ENCODE measurements around the gene EDN2.

Gene EDN2

GRCh38 chr1:41516168-41517061 lies 31.9 kb upstream of the EDN2 start:
- DNase-seq: peak; percentile 88

DNA sequence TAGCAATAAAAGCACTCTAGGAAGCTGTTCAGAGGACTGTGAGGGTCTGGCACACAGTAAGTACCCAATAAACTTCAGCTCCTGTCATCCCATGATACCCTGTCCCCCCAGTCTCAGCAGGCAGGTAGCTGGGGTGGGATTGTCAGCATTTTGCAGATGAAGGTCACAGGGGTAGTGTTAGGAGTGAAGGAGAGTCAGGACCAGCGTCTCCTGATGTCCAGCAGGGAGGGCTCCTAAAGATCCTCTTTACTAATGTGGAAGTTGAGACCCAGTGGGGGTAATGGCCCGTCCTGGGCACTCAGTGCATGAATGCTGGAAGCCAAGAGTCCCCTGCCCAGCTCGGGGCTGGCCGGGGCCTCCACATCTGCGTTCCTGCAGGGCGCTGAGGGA lies 31.3 kb upstream of the EDN2 start:
- no peak for DNase-seq

DNA sequence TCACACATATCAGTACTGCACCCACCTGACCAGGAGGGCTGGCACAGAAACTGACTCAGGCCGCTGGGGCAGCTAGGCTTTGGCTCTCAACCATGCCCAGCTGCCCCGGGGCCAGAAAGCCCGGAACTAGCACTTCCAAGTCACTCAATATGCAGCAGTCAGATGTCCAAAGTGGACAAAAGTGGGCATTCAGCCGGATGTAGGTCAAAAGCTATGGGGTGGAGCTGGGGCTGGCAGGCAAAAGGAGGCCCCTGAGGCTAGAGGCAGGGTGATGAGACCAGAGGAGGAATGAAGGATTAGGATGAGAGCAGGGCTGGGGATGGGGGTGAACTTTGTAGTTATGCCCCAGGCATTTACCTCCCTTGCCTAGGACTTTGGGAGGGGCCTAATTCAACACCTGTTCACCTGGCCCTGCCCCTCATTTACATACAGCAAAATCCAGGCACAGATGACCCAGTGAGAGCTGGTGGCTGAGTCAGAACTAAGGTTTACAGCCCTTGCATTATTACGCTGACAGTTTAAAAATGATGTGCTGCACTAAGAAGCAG lies 30.7 kb upstream of the EDN2 start:
- no peak for DNase-seq

GRCh38 chr1:41514381-41514780 lies 29.9 kb upstream of the EDN2 start:
- no peak for DNase-seq

DNA sequence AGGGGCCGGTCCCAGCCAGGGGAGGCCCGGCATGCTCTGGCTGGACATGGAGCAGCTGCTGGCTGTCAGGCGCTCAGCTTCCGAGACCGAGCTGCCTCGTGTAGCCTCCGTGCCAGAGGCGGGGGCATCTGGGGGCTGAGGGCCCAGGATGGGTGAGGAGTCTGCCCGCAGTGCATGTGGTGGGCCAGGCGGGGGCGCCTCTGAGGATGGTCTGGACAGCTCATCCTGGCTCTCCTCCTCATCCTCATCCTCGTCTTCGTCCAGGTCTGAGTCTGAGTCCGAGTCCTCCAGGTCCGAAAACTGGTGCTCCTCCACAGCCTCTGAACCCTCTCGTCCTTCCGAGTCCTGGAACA lies 28.9 kb upstream of the EDN2 start:
- DNase-seq: peak; percentile 73

DNA sequence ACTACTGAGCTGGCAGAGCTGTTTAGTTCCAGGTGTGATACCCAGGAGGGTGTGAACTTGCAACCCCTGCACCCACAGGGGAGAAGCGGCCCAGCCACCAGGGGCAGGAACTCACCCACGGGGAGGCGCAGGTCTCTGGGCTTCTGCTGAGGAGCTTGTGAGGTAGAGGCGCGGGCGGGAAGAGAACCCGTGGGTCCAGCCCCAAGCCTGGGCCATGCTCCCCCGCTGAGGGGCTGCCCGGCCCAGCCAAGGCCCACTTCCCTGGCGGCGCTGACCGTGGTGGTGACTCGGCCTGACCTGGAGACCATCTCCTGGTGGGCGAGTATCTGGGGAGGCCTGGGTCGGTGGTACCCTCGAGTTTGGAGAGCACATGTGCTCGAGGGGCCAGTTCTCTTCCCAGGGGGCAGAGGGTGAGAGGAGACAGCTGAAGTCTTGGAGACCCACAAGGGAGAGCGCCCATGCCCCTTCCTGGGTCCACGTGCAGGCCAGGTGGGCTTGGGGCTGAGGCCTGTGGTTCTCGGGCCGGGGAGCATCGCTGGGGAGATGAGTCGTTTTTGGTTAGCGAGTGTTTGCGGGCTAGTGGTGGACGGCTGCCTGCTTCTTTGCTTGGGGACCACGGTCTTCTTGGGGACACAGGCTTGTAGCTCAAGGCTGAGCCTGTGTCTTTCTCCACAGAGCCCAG lies 28.4 kb upstream of the EDN2 start:
- no peak for DNase-seq

- no peak for DNase-seq
These were observed 26.7 kb upstream of the EDN2 start for GRCh38 chr1:41511239-41511540.

GRCh38 chr1:41510531-41511238 lies 26.2 kb upstream of the EDN2 start:
- DNase-seq: no peak

- no peak for DNase-seq
These were observed 24.8 kb upstream of the EDN2 start for GRCh38 chr1:41509270-41509671.

DNA sequence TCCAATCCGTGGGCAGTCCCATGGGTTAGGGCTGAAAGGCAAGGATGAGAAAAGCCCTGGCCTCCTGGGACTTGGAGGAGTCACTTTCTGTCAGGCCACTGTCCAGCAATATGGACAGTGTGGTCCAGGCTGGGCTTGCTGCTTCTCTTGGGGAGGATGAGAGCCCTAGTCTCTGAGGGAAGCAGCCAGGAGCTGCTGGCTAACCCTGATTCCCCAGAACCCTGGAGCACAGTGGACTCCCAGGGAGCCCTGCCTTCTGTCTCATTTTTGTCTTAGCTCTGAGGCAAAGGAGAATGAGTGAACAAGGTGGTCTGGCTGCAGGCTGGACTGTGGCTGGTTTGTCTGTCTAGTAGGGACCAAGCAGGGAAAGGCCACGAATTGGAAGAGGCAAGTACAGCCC lies 23.8 kb upstream of the EDN2 start:
- no peak for DNase-seq

DNA sequence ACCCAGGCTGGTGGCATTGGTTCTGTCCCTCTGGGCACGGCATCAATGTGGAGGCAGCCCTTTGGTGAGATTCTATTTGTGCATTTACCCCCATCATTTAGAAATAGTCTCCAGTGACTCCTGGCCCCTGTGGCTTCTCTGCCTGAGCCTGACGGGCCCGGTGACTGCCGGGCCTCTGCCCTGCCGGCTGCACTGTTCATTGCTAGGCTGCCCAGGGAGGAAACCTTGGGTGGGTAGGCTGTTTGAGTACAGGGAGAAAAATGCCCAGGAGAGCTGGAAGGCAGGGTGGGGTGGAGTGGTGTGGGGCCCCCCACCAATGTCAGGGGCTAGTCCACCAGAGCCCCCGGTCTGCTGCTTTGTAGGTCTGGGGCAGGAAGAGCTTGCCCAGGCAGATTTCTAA lies 23.4 kb upstream of the EDN2 start:
- DNase-seq: no peak

- no peak for DNase-seq
These were observed 22.7 kb upstream of the EDN2 start for GRCh38 chr1:41507110-41507720.

- DNase-seq: no peak
These were observed 19.9 kb upstream of the EDN2 start for GRCh38 chr1:41504114-41505035.

GRCh38 chr1:41503538-41504113 lies 19.1 kb upstream of the EDN2 start:
- DNase-seq: no peak

DNA sequence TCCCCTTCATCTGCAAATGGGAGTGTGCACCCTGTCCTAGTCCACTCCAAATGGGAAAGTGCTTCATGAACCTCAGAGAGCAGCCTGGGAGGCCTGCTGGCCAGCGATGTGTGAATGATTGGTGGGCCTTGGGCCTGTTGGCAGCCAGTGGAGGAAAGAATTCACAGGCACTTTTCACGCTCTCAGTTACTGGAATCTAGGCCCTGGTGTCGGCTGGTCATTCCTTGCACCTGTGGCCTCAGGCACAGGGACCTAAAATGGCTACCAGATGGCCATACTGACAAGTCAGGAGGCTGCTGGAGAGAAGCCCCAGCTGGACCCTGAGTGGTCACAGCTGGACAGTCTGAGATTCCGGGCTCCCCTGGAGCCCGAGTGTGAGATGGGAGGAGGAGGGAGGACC lies 18.4 kb upstream of the EDN2 start:
- DNase-seq: no peak

DNA sequence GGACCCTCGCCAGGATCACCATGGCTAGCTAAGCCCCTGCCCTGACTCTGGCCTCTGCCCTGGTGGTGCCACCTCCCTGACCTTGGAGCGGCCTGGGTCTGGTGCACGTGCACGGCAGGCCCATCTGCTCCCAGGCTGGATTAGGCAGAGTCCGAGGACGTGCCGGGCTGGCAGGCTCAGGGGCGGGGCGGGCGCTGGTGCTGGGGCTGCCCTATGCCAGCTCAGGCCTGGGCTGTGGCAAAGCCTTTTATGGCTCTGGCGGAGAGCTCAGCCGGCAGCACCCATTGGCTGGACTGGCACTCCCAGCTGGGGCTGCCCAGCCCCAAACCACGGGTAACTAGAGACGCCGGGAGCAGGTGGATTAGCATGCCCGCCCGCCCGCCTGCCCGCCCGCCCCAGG lies 17.1 kb upstream of the EDN2 start:
- no peak for DNase-seq

DNA sequence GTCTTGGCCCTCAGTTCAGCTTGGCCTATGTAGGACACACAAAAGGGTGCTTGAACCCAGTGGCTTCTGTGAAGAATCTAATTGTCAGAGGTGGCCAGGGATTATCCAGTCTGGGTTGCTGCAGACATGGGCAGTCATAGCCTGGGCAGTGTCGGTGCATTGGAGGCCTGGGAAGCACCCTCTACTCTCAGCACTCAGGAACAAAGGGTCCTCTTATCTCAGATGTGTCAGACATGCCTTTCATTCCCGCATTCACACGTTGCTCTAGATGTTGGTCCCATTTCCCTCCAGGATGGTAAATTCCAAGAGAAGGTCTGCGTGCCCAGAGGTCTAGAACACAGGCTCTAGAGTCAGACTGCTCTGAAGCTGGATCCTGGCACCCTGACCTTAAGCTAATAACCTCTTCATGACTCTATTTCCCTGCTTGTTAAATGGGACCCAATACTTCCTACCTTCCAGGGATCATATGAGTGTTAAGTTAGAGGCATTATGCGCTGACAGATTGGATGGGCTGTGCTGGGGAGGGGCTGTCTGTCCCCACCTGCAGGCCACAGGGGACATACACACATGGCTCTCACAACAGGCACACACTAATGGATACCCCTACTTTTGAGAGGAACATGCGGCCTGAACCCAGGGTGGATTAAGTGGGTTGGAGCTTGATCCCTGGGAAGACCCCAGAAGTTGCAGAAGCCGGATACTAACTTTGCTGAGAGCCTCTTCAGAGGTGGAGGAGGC lies 16.5 kb upstream of the EDN2 start:
- DNase-seq: no peak

DNA sequence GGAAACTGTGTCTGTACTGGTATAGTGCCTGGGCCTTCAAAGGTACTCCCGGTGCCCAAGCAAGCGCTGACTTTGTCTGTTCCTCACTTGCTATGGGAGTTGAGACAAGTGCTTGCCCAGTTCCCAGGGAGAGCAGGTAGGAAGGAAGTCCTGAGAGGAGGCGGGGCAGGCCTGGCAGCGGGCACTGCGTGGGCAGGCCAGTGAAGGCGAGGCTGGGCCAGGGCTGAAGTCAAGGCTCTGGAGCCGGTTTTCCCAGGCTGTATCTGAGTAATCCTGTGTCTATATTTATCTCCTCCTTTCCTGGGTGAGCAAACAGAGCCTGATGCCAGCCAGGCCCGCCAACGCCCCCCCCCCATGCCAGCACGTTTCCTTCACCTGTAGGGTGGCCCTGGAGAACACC lies 15.9 kb upstream of the EDN2 start:
- no peak for DNase-seq

GRCh38 chr1:41499591-41499990 lies 15.1 kb upstream of the EDN2 start:
- no peak for DNase-seq

- DNase-seq: no peak
These were observed 14.3 kb upstream of the EDN2 start for GRCh38 chr1:41498804-41499203.

DNA sequence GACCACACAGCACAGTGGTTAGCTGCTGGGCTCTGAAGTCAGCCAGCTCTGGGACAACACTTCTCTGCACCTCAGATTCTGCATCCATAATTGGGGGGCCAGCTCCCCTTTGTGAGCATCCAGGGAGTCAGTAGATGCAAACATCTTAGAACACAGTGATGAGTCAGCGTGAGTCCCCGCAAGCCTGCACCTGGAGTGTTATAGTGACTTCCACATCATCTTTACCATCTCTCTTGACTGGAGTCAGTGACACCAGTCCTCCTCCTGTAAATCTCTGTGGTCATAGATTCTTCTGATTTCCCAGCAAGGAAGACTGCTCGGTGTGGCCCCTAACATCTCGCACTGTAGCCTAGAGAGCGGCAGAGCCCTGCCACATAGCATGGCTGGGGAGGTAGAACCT lies 13.9 kb upstream of the EDN2 start:
- DNase-seq: no peak
